GM23338 (cell line): Measurements from ENCODE around the gene HSPB9. TPM values are rescaled to one million over a fixed set of nuclear protein-coding genes. Genes with fewer than 3 reads are reported as not detected.

ENCODE experiments used
- ATAC-seq: fragments of 200-7000 bp; cut with Tn5 transposase; 3 replicates; pipeline ENCODE4 v1.9.1; 2020
- DNase-seq: peaks from one replicate; pipeline ENCODE4 v3.0.0-alpha.2; 2015; ENCODE audit warnings: low spot score
- H2AFZ ChIP-seq: fragments of 200-600 bp; sonication (generic); 2 replicates; pipeline ENCODE4 v1.8.0; 2016; ENCODE audit warnings: antibody characterized with exemption, mild to moderate bottlenecking, moderate library complexity
- H3F3A ChIP-seq: fragments of 200-600 bp; sonication (generic); replicated peaks from 2 replicates; pipeline ENCODE4 v1.8.0; 2017; ENCODE audit warnings: antibody characterized with exemption, mixed run types, low read depth
- H3K27ac ChIP-seq: fragments of 200-600 bp; sonication (generic); 2 replicates; pipeline ENCODE4 v1.6.1; 2016; ENCODE audit warnings: low read depth
- H3K27me3 ChIP-seq: fragments of 200-600 bp; sonication (generic); 2 replicates; pipeline ENCODE4 v1.8.0; 2016; ENCODE audit warnings: mild to moderate bottlenecking, mixed run types, moderate library complexity; ENCODE audit not compliant: insufficient read depth
- H3K36me3 ChIP-seq: fragments of 200-600 bp; sonication (generic); 2 replicates; pipeline ENCODE4 v1.8.0; 2016; ENCODE audit warnings: mild to moderate bottlenecking; ENCODE audit not compliant: insufficient read depth
- H3K4me1 ChIP-seq: fragments of 200-600 bp; sonication (generic); 2 replicates; pipeline ENCODE4 v1.8.0; 2016; ENCODE audit warnings: mild to moderate bottlenecking, moderate library complexity; ENCODE audit not compliant: insufficient read depth
- H3K4me2 ChIP-seq: fragments of 200-600 bp; sonication (generic); 2 replicates; pipeline ENCODE4 v1.7.1; 2017; ENCODE audit warnings: mixed run types
- H3K4me3 ChIP-seq: fragments of 200-600 bp; sonication (generic); 2 replicates; pipeline ENCODE4 v1.6.1; 2016; ENCODE audit warnings: mixed run types
- H3K79me2 ChIP-seq: fragments of 200-600 bp; sonication (generic); replicated peaks from 2 replicates; pipeline ENCODE4 v1.8.0; 2017; ENCODE audit warnings: mild to moderate bottlenecking; ENCODE audit not compliant: insufficient read depth
- H3K9me2 ChIP-seq: fragments of 200-600 bp; sonication (generic); 2 replicates; pipeline ENCODE4 v1.8.0; 2017; ENCODE audit not compliant: insufficient read depth
- H4K20me1 ChIP-seq: fragments of 200-600 bp; sonication (generic); replicated peaks from 2 replicates; pipeline ENCODE4 v1.8.0; 2017; ENCODE audit warnings: mild to moderate bottlenecking; ENCODE audit not compliant: insufficient read depth
- H3K27ac Mint-ChIP-seq: 2 replicates; pipeline ENCODE4 v1.8.0; 2020; ENCODE audit warnings: inconsistent platforms, mild to moderate bottlenecking, moderate library complexity, mixed read lengths
- H3K27me3 Mint-ChIP-seq: 3 replicates; pipeline ENCODE4 v1.8.0; 2022; ENCODE audit warnings: low read depth, mild to moderate bottlenecking, moderate library complexity, mixed read lengths, inconsistent platforms; ENCODE audit not compliant: insufficient read depth, poor library complexity
- H3K36me3 Mint-ChIP-seq: 3 replicates; pipeline ENCODE4 v1.8.0; 2021; ENCODE audit warnings: low read depth, mild to moderate bottlenecking, inconsistent platforms, moderate library complexity, mixed read lengths
- H3K4me1 Mint-ChIP-seq: 3 replicates; pipeline ENCODE4 v1.8.0; 2020; ENCODE audit warnings: mild to moderate bottlenecking, inconsistent platforms, mixed read lengths
- H3K4me3 Mint-ChIP-seq: 3 replicates; pipeline ENCODE4 v1.8.0; 2021; ENCODE audit warnings: moderate library complexity, mild to moderate bottlenecking, inconsistent platforms, mixed read lengths
- H3K9me3 Mint-ChIP-seq: 3 replicates; pipeline ENCODE4 v1.8.0; 2020; ENCODE audit warnings: moderate library complexity, mild to moderate bottlenecking, inconsistent platforms, mixed read lengths
- CREB1 ChIP-seq: fragments of 250-450 bp; sonication (Bioruptor Pico); IDR thresholded peaks from 2 replicates; pipeline ENCODE4 v1.5.0; 2020; ENCODE audit warnings: low read depth, mild to moderate bottlenecking, moderate library complexity
- CTCF ChIP-seq, 2 experiments: fragments of 200-600 bp in 1 of 2; sonication (generic) in 1 of 2; conservative IDR thresholded peaks; 2 replicates each; pipeline versions ENCODE4 v1.5.1 to v1.6.1; 2016 to 2017; ENCODE audit warnings: antibody characterized with exemption in 2 of 2, low read depth in 2 of 2, mild to moderate bottlenecking in 2 of 2, moderate library complexity in 1 of 2
- ETS1 ChIP-seq: IDR thresholded peaks from 2 replicates; pipeline ENCODE4 v1.6.1; 2016; ENCODE audit warnings: antibody characterized with exemption
- EZH2phosphoT487 ChIP-seq: fragments of 200-600 bp; sonication (generic); IDR thresholded peaks from one replicate; pipeline ENCODE4 v1.8.1; 2018; ENCODE audit warnings: antibody characterized with exemption; ENCODE audit not compliant: unreplicated experiment
- JUNB ChIP-seq: IDR thresholded peaks from one replicate; pipeline ENCODE4 v1.6.1; 2016; ENCODE audit warnings: antibody characterized with exemption; ENCODE audit not compliant: unreplicated experiment
- NANOG ChIP-seq: IDR thresholded peaks from 2 replicates; pipeline ENCODE4 v1.6.1; 2016; ENCODE audit warnings: antibody characterized with exemption, borderline replicate concordance
- POLR2AphosphoS5 ChIP-seq: IDR thresholded peaks from 2 replicates; pipeline ENCODE4 v1.6.1; 2016; ENCODE audit warnings: antibody characterized with exemption, low read depth
- STAT1 ChIP-seq: IDR thresholded peaks from one replicate; pipeline ENCODE4 v1.6.1; 2016; ENCODE audit warnings: antibody characterized with exemption; ENCODE audit not compliant: unreplicated experiment
- ZNF114 ChIP-seq: fragments of 250-450 bp; sonication (Bioruptor Pico); IDR thresholded peaks from 2 replicates; pipeline ENCODE4 v1.5.0; 2020; ENCODE audit warnings: mild to moderate bottlenecking, moderate library complexity
- polyA plus RNA-seq: library from polyadenylated mRNA; unstranded; fragments of >200 nt; fragmentation: Nextera tagmentation; extraction: Ambion mirVana; gene quantifications from 2 replicates; pipeline ENCODE4 v1.2.1, GENCODE V29; 2016
- total RNA-seq: library from RNA; depleted of rRNA; stranded (reverse); fragments of >200 nt; shearing (Covaris generic); gene quantifications from 2 replicates; pipeline ENCODE4 v1.2.3, GENCODE V29; 2014
- TF ChIP-seq, protein P1 (sequence below): IDR thresholded peaks from one replicate; pipeline ENCODE4 v1.6.1; 2018; ENCODE audit warnings: antibody characterized with exemption; ENCODE audit not compliant: unreplicated experiment
- TF ChIP-seq, protein P2 (sequence below): fragments of 250-450 bp; sonication (Bioruptor Pico); IDR thresholded peaks from 2 replicates; pipeline ENCODE4 v1.5.0; 2020; ENCODE audit warnings: mild to moderate bottlenecking, moderate library complexity

Gene HSPB9
- total and polyA plus RNA-seq, 2 experiments from 2014 or later: 0.31 to 0.52 TPM

DNA sequence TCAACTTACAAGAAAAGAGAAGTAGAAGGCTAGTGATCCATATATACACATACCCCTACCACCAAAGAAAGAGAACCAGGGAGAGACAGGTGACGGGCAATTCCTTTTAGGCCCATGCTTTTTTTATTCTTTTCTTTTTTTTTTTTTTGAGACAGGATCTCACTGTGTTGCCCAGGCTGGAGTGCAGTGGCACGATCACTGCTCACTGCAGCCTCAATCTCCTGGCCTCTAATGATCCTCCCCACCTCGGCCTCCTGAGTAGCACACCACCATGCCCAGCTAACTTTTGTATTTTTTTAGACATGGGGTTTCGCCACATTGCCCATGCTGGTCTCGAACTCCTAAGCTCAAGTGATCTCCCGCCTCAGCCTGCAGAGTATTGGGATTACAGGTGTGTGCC, 4.8 kb downstream of the HSPB9 start:
- H3K9me2 ChIP-seq: no peaks in the 10 kb centered on the region
- DNase-seq: no peak
- H3K27me3 ChIP-seq: no peaks in the 10 kb centered on the region
- no peak overlapping the region for H3K4me3 Mint-ChIP-seq
- H2AFZ ChIP-seq: no peak overlapping the region
- H3K36me3 Mint-ChIP-seq: peaks cover 60% of the 10 kb centered on the region
- no peak overlapping the region for H3K4me3 ChIP-seq
- TF ChIP-seq, protein P1, sequence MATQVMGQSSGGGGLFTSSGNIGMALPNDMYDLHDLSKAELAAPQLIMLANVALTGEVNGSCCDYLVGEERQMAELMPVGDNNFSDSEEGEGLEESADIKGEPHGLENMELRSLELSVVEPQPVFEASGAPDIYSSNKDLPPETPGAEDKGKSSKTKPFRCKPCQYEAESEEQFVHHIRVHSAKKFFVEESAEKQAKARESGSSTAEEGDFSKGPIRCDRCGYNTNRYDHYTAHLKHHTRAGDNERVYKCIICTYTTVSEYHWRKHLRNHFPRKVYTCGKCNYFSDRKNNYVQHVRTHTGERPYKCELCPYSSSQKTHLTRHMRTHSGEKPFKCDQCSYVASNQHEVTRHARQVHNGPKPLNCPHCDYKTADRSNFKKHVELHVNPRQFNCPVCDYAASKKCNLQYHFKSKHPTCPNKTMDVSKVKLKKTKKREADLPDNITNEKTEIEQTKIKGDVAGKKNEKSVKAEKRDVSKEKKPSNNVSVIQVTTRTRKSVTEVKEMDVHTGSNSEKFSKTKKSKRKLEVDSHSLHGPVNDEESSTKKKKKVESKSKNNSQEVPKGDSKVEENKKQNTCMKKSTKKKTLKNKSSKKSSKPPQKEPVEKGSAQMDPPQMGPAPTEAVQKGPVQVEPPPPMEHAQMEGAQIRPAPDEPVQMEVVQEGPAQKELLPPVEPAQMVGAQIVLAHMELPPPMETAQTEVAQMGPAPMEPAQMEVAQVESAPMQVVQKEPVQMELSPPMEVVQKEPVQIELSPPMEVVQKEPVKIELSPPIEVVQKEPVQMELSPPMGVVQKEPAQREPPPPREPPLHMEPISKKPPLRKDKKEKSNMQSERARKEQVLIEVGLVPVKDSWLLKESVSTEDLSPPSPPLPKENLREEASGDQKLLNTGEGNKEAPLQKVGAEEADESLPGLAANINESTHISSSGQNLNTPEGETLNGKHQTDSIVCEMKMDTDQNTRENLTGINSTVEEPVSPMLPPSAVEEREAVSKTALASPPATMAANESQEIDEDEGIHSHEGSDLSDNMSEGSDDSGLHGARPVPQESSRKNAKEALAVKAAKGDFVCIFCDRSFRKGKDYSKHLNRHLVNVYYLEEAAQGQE: no peak
- TF ChIP-seq CREB1 (CRISPR knock-in tag): no peak
- TF ChIP-seq CTCF (conservative IDR thresholded peaks at IDR 0.05; ENCODE audit: low read depth in 2 of 2): no peak
- TF ChIP-seq NANOG: no peak
- no peak for TF ChIP-seq EZH2phosphoT487
- no peak for TF ChIP-seq STAT1
- no peak for TF ChIP-seq ETS1
- TF ChIP-seq JUNB: no peak
- TF ChIP-seq ZNF114 (CRISPR knock-in tag): no peak
- TF ChIP-seq POLR2AphosphoS5: no peak
- TF ChIP-seq, protein P2, sequence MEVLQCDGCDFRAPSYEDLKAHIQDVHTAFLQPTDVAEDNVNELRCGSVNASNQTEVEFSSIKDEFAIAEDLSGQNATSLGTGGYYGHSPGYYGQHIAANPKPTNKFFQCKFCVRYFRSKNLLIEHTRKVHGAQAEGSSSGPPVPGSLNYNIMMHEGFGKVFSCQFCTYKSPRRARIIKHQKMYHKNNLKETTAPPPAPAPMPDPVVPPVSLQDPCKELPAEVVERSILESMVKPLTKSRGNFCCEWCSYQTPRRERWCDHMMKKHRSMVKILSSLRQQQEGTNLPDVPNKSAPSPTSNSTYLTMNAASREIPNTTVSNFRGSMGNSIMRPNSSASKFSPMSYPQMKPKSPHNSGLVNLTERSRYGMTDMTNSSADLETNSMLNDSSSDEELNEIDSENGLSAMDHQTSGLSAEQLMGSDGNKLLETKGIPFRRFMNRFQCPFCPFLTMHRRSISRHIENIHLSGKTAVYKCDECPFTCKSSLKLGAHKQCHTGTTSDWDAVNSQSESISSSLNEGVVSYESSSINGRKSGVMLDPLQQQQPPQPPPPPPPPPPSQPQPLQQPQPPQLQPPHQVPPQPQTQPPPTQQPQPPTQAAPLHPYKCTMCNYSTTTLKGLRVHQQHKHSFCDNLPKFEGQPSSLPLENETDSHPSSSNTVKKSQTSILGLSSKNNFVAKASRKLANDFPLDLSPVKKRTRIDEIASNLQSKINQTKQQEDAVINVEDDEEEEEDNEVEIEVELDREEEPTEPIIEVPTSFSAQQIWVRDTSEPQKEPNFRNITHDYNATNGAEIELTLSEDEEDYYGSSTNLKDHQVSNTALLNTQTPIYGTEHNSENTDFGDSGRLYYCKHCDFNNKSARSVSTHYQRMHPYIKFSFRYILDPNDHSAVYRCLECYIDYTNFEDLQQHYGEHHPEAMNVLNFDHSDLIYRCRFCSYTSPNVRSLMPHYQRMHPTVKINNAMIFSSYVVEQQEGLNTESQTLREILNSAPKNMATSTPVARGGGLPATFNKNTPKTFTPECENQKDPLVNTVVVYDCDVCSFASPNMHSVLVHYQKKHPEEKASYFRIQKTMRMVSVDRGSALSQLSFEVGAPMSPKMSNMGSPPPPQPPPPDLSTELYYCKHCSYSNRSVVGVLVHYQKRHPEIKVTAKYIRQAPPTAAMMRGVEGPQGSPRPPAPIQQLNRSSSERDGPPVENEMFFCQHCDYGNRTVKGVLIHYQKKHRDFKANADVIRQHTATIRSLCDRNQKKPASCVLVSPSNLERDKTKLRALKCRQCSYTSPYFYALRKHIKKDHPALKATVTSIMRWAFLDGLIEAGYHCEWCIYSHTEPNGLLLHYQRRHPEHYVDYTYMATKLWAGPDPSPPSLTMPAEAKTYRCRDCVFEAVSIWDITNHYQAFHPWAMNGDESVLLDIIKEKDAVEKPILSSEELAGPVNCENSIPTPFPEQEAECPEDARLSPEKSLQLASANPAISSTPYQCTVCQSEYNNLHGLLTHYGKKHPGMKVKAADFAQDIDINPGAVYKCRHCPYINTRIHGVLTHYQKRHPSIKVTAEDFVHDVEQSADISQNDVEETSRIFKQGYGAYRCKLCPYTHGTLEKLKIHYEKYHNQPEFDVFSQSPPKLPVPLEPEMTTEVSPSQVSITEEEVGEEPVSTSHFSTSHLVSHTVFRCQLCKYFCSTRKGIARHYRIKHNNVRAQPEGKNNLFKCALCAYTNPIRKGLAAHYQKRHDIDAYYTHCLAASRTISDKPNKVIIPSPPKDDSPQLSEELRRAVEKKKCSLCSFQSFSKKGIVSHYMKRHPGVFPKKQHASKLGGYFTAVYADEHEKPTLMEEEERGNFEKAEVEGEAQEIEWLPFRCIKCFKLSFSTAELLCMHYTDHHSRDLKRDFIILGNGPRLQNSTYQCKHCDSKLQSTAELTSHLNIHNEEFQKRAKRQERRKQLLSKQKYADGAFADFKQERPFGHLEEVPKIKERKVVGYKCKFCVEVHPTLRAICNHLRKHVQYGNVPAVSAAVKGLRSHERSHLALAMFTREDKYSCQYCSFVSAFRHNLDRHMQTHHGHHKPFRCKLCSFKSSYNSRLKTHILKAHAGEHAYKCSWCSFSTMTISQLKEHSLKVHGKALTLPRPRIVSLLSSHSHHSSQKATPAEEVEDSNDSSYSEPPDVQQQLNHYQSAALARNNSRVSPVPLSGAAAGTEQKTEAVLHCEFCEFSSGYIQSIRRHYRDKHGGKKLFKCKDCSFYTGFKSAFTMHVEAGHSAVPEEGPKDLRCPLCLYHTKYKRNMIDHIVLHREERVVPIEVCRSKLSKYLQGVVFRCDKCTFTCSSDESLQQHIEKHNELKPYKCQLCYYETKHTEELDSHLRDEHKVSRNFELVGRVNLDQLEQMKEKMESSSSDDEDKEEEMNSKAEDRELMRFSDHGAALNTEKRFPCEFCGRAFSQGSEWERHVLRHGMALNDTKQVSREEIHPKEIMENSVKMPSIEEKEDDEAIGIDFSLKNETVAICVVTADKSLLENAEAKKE (CRISPR knock-in tag): no peak
- no peak overlapping the region for H3K27ac Mint-ChIP-seq
- no peak overlapping the region for H3K27ac ChIP-seq
- H3K4me1 ChIP-seq: peaks cover 2% of the 10 kb centered on the region; the same call in 1 of the 2 replicates
- ATAC-seq: no peak
- H3K4me1 Mint-ChIP-seq: peaks cover 15% of the 10 kb centered on the region
- H3K4me2 ChIP-seq: no peak overlapping the region
- H3F3A ChIP-seq: peaks cover 8% of the 10 kb centered on the region; the same call in 1 of the 2 replicates
- H4K20me1 ChIP-seq: peaks cover 4% of the 10 kb centered on the region
- peaks cover 3% of the 10 kb centered on the region for H3K36me3 ChIP-seq
- H3K79me2 ChIP-seq: peaks cover 11% of the 10 kb centered on the region; the same call in 1 of the 2 replicates
- peaks cover 14% of the 10 kb centered on the region for H3K27me3 Mint-ChIP-seq
- H3K9me3 Mint-ChIP-seq: no peaks in the 10 kb centered on the region; the same call in 2 of the 3 replicates
